NCI-H1092 treated with DMSO at 0.1 percent for 48 hours (cell line): ENCODE measurements around the gene NTM.

Experiments used
- DNase-seq: peaks from one replicate; lab custom pipeline; 2025; lab: John Stamatoyannopoulos, UW

The NTM gene

GRCh38 chr11:131767421-131767820, 397.0 kb downstream of the NTM start:
- no peak for DNase-seq

GRCh38 chr11:131770801-131771200, 400.4 kb downstream of the NTM start:
- DNase-seq, result no peak

- no peak for DNase-seq
These were observed 401.1 kb downstream of the NTM start for GRCh38 chr11:131771471-131771870.

- DNase-seq, result no peak
These were observed 403.2 kb downstream of the NTM start for GRCh38 chr11:131773626-131774025.

- DNase-seq, result no peak
These were observed 405.8 kb downstream of the NTM start for GRCh38 chr11:131776211-131776610.

- no peak for DNase-seq
These were observed 415.4 kb downstream of the NTM start for GRCh38 chr11:131785801-131786200.

- DNase-seq, result no peak
These were observed 416.7 kb downstream of the NTM start for GRCh38 chr11:131787119-131787518.

GRCh38 chr11:131790586-131790985, 420.2 kb downstream of the NTM start:
- DNase-seq, result no peak

GRCh38 chr11:131792243-131792642, 421.8 kb downstream of the NTM start:
- no peak for DNase-seq

GRCh38 chr11:131796089-131796488, 425.7 kb downstream of the NTM start:
- no peak for DNase-seq

- DNase-seq, result no peak
These were observed 426.1 kb downstream of the NTM start for GRCh38 chr11:131796541-131796940.

GRCh38 chr11:131800452-131800851, 430.0 kb downstream of the NTM start:
- DNase-seq, result no peak

GRCh38 chr11:131802440-131803115, 432.2 kb downstream of the NTM start:
- DNase-seq, result no peak

- DNase-seq, result no peak
These were observed 437.5 kb downstream of the NTM start for GRCh38 chr11:131807876-131808275.

- no peak for DNase-seq
These were observed 438.1 kb downstream of the NTM start for GRCh38 chr11:131808470-131808869.

GRCh38 chr11:131809203-131809918, 438.9 kb downstream of the NTM start:
- no peak for DNase-seq

- no peak for DNase-seq
These were observed 440.1 kb downstream of the NTM start for GRCh38 chr11:131810541-131810940.

GRCh38 chr11:131811383-131811782, 441.0 kb downstream of the NTM start:
- no peak for DNase-seq

GRCh38 chr11:131814108-131814507, 443.7 kb downstream of the NTM start:
- peak; percentile 14 for DNase-seq

GRCh38 chr11:131815590-131815989, 445.2 kb downstream of the NTM start:
- DNase-seq, result no peak

GRCh38 chr11:131816051-131816450, 445.6 kb downstream of the NTM start:
- DNase-seq, result no peak

GRCh38 chr11:131817687-131818188, 447.3 kb downstream of the NTM start:
- peak; percentile 33 for DNase-seq

- DNase-seq, result no peak
These were observed 449.4 kb downstream of the NTM start for GRCh38 chr11:131819865-131820264.

- no peak for DNase-seq
These were observed 452.1 kb downstream of the NTM start for GRCh38 chr11:131822506-131822905.
